ENCODE measurements around the gene RPL21.
"Not testable (repeated sequence)": the region's sequence is repeated elsewhere in the genome, so short reads cannot be mapped to it uniquely, and the experiment has no call there.

The RPL21 gene

GRCh38 chr13:27290715-27291114 lies 39.4 kb downstream of the RPL21 start:
- DNase-seq: no peak

- DNase-seq: not testable (repeated sequence)
Observed at GRCh38 chr13:27291967-27292366, 40.6 kb downstream of the RPL21 start.

- DNase-seq: no peak
Observed at GRCh38 chr13:27293076-27293691, 41.8 kb downstream of the RPL21 start.

- DNase-seq: no peak
Observed at GRCh38 chr13:27293873-27294515, 42.6 kb downstream of the RPL21 start.

- DNase-seq: no peak
Observed at GRCh38 chr13:27295096-27295495, 43.7 kb downstream of the RPL21 start.

GRCh38 chr13:27295660-27296059 lies 44.3 kb downstream of the RPL21 start:
- DNase-seq: no peak

GRCh38 chr13:27296496-27296895 lies 45.1 kb downstream of the RPL21 start:
- no peak for DNase-seq

- no peak for DNase-seq
Observed at GRCh38 chr13:27298849-27299248, 47.5 kb downstream of the RPL21 start.

- DNase-seq: not testable (repeated sequence)
Observed at GRCh38 chr13:27300406-27300805, 49.0 kb downstream of the RPL21 start.

GRCh38 chr13:27300941-27301586 lies 49.7 kb downstream of the RPL21 start:
- DNase-seq: no peak

- no peak for DNase-seq
Observed at GRCh38 chr13:27302643-27303262, 51.4 kb downstream of the RPL21 start.

GRCh38 chr13:27304099-27304498 lies 52.7 kb downstream of the RPL21 start:
- no peak for DNase-seq

- no peak for DNase-seq
Observed at GRCh38 chr13:27304611-27305010, 53.3 kb downstream of the RPL21 start.
